ENCODE results near the gene ZNF831. TPM values are rescaled to one million over a fixed set of nuclear protein-coding genes. Genes with fewer than 3 reads are reported as not detected.

The ZNF831 gene
- total RNA-seq = 0.41 TPM

- DNase-seq = no peak
Measured at GRCh38 chr20:59163631-59164530, at the start of gene ZNF831. Gene ZNF831, plus strand, starts transcription at chr20:59163821. Its CDS starts 27,199 bp downstream, at chr20:59191020.

- DNase-seq = peak; percentile 15
Measured at GRCh38 chr20:59117526-59117925, 46.1 kb upstream of the ZNF831 start.

GRCh38 chr20:59118855-59119254 is 44.8 kb upstream of the ZNF831 start:
- DNase-seq = no peak

- no peak for DNase-seq
Measured at GRCh38 chr20:59120491-59120890, 43.1 kb upstream of the ZNF831 start.

- no peak for DNase-seq
Measured at GRCh38 chr20:59120919-59121318, 42.7 kb upstream of the ZNF831 start.

- DNase-seq = no peak
Measured at GRCh38 chr20:59121714-59122565, 41.7 kb upstream of the ZNF831 start.

- no peak for DNase-seq
Measured at GRCh38 chr20:59122566-59122919, 41.1 kb upstream of the ZNF831 start.

GRCh38 chr20:59123011-59123677 is 40.5 kb upstream of the ZNF831 start:
- no peak for DNase-seq

- no peak for DNase-seq
Measured at GRCh38 chr20:59123678-59124255, 39.9 kb upstream of the ZNF831 start.

GRCh38 chr20:59124296-59125029 is 39.2 kb upstream of the ZNF831 start:
- no peak for DNase-seq

GRCh38 chr20:59125332-59125731 is 38.3 kb upstream of the ZNF831 start:
- no peak for DNase-seq

GRCh38 chr20:59125836-59126235 is 37.8 kb upstream of the ZNF831 start:
- DNase-seq = no peak

GRCh38 chr20:59127839-59128238 is 35.8 kb upstream of the ZNF831 start:
- DNase-seq = no peak

- DNase-seq = no peak
Measured at GRCh38 chr20:59131551-59132285, 31.9 kb upstream of the ZNF831 start.

- DNase-seq = no peak
Measured at GRCh38 chr20:59134182-59134581, 29.4 kb upstream of the ZNF831 start.

GRCh38 chr20:59135093-59135492 is 28.5 kb upstream of the ZNF831 start:
- DNase-seq = no peak

GRCh38 chr20:59136027-59136426 is 27.6 kb upstream of the ZNF831 start:
- DNase-seq = no peak

- DNase-seq = no peak
Measured at GRCh38 chr20:59137532-59137931, 26.1 kb upstream of the ZNF831 start.

- DNase-seq = no peak
Measured at GRCh38 chr20:59138114-59138748, 25.4 kb upstream of the ZNF831 start.

GRCh38 chr20:59139998-59140397 is 23.6 kb upstream of the ZNF831 start:
- DNase-seq = no peak

All from tongue (tissue), 2 donors.